Measurements from ENCODE around the gene RFTN1.

DNA sequence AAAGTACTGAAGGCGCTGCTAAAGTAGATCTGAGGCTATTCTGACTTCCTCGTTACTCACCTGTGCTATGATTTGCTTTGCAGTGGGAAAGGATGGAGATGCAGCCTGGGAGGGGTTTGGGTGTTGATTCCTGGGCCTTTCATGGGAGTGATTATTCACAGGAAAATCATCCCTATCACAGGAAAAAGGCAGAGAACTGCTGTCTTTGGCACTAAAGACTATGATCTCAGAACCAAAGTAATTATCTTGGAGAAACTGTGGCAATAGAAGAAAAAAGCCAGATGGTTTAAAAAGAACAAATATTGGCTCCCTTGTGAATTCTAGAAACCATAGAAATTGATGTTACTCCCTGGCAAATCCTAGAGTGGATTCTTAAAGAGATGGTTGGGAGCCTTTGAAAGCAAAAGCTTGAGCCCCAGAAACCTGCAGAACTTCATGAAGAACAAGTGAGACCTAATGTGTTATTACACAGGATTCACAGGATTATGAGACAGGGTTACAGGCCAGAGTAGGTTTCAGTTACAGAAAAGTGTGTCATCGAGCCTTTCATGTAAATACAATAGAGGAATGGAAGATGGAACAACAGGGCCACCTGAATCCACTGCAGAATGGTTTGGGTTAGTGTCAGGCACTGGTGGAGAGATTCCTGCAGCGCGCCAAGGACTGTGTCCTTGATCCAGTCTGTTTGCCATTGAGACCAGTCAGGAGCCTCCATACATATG is 162.7 kb downstream of the RFTN1 start:
- no peak for TF ChIP-seq JUN (IDR thresholded peaks at IDR 0.05; ENCODE audit: low read depth, low read length)
- TF ChIP-seq, protein P1, sequence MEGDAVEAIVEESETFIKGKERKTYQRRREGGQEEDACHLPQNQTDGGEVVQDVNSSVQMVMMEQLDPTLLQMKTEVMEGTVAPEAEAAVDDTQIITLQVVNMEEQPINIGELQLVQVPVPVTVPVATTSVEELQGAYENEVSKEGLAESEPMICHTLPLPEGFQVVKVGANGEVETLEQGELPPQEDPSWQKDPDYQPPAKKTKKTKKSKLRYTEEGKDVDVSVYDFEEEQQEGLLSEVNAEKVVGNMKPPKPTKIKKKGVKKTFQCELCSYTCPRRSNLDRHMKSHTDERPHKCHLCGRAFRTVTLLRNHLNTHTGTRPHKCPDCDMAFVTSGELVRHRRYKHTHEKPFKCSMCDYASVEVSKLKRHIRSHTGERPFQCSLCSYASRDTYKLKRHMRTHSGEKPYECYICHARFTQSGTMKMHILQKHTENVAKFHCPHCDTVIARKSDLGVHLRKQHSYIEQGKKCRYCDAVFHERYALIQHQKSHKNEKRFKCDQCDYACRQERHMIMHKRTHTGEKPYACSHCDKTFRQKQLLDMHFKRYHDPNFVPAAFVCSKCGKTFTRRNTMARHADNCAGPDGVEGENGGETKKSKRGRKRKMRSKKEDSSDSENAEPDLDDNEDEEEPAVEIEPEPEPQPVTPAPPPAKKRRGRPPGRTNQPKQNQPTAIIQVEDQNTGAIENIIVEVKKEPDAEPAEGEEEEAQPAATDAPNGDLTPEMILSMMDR (IDR thresholded peaks at IDR 0.05; ENCODE audit: control extremely low read depth in 1 of 3, insufficient read depth in 1 of 3, low read depth in 1 of 3, low read length in 3 of 3) = no peak

Measured in H1 (cell line).